ENCODE data around the gene PCDHA1. TPM values are rescaled to one million over a fixed set of nuclear protein-coding genes. Genes with fewer than 3 reads are reported as not detected.

PCDHA1 gene
- total RNA-seq, 1 donor from 2014 or later = not detected

DNA sequence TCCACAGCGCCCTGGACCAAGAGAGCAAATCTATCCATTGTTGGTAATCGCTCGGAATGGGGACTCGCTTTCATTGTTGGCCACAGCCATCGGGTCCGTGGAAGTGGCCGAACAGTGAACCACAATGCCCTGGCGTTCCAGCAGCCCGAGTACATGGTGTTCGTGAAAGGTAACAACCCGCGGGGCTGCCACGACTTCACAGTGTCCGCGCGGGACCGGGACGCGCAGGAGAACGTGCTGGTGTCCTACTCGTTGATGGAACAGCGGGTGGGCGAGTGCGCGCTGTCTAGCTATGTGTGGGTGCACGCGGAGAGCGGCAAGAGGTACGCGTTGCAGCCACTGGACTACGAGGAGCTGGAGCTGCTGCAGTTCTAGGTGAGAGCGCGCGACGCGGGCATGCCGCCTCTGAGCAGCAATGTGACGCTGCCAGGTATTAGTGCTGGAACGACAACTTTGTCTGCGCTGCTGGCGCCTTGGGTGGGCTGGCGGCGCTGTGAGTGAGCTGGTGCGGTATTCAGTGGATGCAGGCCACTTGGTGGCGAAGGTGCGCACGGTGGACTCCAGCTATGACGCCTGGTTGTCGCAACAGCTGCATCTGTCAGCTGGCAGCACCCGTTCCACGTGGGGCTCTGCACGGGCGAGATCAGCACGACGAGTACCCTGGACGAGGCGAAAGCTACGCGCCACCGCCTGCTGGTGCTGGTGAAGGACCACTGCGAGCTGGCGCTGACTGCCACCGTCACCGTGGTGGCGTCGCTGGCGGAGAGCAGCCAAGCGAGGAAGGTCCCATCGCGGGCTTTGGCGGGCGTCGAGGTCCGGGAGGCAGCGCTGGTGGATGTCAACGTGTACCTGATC lies 76.7 kb downstream of the PCDHA1 start:
- no peak overlapping the region for H3K4me3 Mint-ChIP-seq
- H3K4me1 Mint-ChIP-seq = no peaks in the 10 kb centered on the region
- peaks cover 62% of the 10 kb centered on the region for H3K36me3 Mint-ChIP-seq (ENCODE audit: low read depth)
- no peak overlapping the region for H3K27ac Mint-ChIP-seq (ENCODE audit: unreplicated experiment)
- no peaks in the 10 kb centered on the region for H3K27me3 Mint-ChIP-seq (ENCODE audit: low read depth)
- no peak for DNase-seq (ENCODE audit: low read depth, low spot score)
- peaks cover 14% of the 10 kb centered on the region for H3K9me3 Mint-ChIP-seq
- TF ChIP-seq, protein P1, sequence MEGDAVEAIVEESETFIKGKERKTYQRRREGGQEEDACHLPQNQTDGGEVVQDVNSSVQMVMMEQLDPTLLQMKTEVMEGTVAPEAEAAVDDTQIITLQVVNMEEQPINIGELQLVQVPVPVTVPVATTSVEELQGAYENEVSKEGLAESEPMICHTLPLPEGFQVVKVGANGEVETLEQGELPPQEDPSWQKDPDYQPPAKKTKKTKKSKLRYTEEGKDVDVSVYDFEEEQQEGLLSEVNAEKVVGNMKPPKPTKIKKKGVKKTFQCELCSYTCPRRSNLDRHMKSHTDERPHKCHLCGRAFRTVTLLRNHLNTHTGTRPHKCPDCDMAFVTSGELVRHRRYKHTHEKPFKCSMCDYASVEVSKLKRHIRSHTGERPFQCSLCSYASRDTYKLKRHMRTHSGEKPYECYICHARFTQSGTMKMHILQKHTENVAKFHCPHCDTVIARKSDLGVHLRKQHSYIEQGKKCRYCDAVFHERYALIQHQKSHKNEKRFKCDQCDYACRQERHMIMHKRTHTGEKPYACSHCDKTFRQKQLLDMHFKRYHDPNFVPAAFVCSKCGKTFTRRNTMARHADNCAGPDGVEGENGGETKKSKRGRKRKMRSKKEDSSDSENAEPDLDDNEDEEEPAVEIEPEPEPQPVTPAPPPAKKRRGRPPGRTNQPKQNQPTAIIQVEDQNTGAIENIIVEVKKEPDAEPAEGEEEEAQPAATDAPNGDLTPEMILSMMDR (conservative IDR thresholded peaks at IDR 0.05) = no peak

DNA sequence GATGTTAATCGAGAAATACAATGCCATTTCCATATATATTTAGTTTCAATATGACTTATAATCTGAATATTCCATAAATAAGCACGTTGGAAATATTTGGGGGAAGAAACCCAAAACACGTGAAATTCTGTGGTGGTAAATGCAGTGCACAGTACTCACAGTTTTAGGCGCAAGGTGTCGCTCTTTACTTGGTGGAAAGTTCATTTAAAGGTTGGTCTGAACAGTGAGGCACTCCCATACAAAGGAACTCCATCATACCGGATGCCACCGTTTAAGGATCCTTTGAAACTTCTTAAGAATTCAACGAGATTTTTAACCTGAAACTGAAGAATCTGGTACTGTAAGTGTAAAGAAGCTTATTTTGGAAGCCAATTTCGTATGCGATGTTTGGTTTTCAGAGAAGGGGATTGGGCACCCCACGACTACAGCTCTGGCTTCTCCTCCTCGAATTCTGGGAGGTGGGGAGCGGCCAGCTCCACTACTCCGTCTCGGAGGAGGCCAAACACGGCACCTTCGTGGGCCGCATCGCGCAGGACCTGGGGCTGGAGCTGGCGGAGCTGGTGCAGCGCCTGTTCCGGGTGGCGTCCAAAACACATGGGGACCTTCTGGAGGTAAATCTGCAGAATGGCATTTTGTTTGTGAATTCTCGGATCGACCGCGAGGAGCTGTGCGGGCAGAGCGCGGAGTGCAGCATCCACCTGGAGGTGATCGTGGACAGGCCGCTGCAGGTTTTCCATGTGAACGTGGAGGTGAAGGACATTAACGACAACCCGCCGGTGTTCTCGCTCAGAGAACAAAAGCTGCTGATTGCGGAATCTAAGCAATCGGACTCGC lies 83.0 kb downstream of the PCDHA1 start, which contains the start of gene PCDHA11:
Gene PCDHA11, plus strand, starts transcription at position 237 of the 834 bp plus-strand sequence. Its CDS starts 147 bp downstream, at position 384.
- no peaks in the 10 kb centered on the region for H3K27me3 Mint-ChIP-seq (ENCODE audit: low read depth)
- H3K36me3 Mint-ChIP-seq (ENCODE audit: low read depth) = peaks cover 45% of the 10 kb centered on the region
- peak within 1 kb of the TSS; percentile 31 for H3K27ac Mint-ChIP-seq (ENCODE audit: unreplicated experiment)
- H3K9me3 Mint-ChIP-seq = peaks cover 17% of the 10 kb centered on the region
- H3K4me3 Mint-ChIP-seq = peak within 1 kb of the TSS; percentile 91
- peaks cover 4% of the 10 kb centered on the region for H3K4me1 Mint-ChIP-seq
- DNase-seq (ENCODE audit: low read depth, low spot score) = peak; percentile 18
- TF ChIP-seq, protein P1 (conservative IDR thresholded peaks at IDR 0.05) = peak; percentile 66

DNA sequence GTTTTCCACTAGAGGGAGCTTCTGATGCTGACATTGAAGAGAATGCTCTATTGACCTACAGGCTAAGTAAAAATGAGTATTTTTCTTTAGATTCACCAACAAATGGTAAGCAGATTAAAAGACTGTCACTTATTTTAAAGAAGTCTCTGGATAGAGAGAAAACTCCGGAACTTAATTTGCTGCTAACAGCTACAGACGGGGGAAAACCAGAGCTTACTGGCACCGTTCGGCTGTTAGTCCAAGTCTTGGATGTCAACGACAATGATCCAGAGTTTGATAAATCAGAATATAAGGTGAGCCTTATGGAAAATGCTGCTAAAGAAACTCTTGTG lies 83.6 kb downstream of the PCDHA1 start:
- TF ChIP-seq, protein P1 (conservative IDR thresholded peaks at IDR 0.05) = no peak
- DNase-seq (ENCODE audit: low read depth, low spot score) = no peak
- Mint-ChIP-seq H3K27ac (ENCODE audit: unreplicated experiment) (no peak overlapping the region), H3K4me1 (peaks cover 4% of the 10 kb centered on the region), H3K4me3 (peak overlapping the region; percentile 91), H3K36me3 (ENCODE audit: low read depth) (peaks cover 47% of the 10 kb centered on the region), H3K9me3 (peaks cover 15% of the 10 kb centered on the region), H3K27me3 (ENCODE audit: low read depth) (no peaks in the 10 kb centered on the region)

DNA sequence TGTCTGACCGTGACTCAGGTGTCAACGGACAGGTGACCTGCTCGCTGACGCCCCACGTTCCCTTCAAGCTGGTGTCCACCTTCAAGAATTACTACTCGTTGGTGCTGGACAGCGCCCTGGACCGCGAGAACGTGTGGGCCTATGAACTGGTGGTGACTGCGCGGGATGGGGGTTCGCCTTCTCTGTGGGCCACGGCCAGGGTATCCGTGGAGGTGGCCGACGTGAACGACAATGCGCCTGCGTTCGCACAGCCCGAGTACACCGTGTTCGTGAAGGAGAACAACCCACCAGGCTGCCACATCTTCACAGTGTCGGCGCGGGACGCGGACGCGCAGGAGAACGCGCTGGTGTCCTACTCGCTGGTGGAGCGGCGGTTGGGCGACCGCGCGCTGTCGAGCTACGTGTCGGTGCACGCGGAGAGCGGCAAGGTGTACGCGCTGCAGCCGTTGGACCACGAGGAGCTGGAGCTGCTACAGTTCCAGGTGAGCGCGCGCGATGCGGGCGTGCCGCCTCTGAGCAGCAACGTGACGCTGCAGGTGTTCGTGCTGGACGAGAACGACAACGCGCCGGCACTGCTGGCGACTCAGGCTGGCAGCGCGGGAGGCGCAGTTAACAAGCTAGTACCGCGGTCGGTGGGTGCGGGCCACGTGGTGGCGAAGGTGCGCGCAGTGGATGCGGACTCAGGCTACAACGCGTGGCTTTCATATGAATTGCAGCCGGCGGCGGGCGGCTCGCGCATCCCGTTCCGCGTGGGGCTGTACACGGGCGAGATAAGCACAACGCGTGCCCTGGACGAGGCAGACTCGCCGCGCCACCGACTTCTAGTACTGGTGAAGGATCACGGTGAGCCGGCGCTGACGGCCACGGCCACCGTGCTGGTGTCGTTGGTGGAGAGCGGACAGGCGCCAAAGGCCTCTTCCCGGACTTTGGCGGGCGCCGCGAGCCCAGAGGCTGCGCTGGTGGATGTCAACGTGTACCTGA lies 84.6 kb downstream of the PCDHA1 start:
- H3K27me3 Mint-ChIP-seq (ENCODE audit: low read depth) = no peaks in the 10 kb centered on the region
- H3K4me3 Mint-ChIP-seq = no peak overlapping the region
- H3K4me1 Mint-ChIP-seq = peaks cover 10% of the 10 kb centered on the region
- H3K27ac Mint-ChIP-seq (ENCODE audit: unreplicated experiment) = no peak overlapping the region
- TF ChIP-seq, protein P1 (conservative IDR thresholded peaks at IDR 0.05) = no peak
- no peak for DNase-seq (ENCODE audit: low read depth, low spot score)
- H3K9me3 Mint-ChIP-seq = peaks cover 18% of the 10 kb centered on the region
- H3K36me3 Mint-ChIP-seq (ENCODE audit: low read depth) = peaks cover 53% of the 10 kb centered on the region

Data from neural crest cell (in vitro differentiated cells).